Panc1 (cell line): Measurements from ENCODE around the gene ATP8B2. TPM values are rescaled to one million over a fixed set of nuclear protein-coding genes. Genes with fewer than 3 reads are reported as not detected.
"Not testable (repeated sequence)": the region's sequence is repeated elsewhere in the genome, so short reads cannot be mapped to it uniquely, and the experiment has no call there.

Experiments used
- ATAC-seq: fragments of 200-7000 bp; cut with Tn5 transposase; 2 replicates; pipeline ENCODE4 v1.9.1; 2020; ENCODE audit warnings: mild to moderate bottlenecking, moderate library complexity
- BruUV-seq: library from RNA; stranded (reverse); fragments of 400-500 nt; replicated peaks from 2 replicates; lab custom pipeline; 2021; lab: Mats Ljungman, UMichigan
- CTCF ChIA-PET: fragments of 300-600 bp; sonication (Branson Sonifier 250); formaldehyde crosslinking; loops from one replicate; lab custom pipeline; 2022; ENCODE audit warnings: antibody characterized with exemption; lab: Charles Lee
- POLR2A ChIA-PET: fragments of 300-600 bp; sonication (Branson Sonifier 250); formaldehyde crosslinking; loops from one replicate; lab custom pipeline; 2022; ENCODE audit warnings: antibody characterized with exemption; lab: Charles Lee
- DNase-seq: peaks from one replicate; pipeline ENCODE4 v3.0.0-alpha.2; 2010; ENCODE audit warnings: low read depth, low spot score
- H3K27ac ChIP-seq: 2 replicates; pipeline ENCODE4 v1.5.1; 2011; ENCODE audit warnings: mild to moderate bottlenecking, low read length, inconsistent platforms
- H3K27me3 ChIP-seq: fragments of 200-500 bp; sonication (Bioruptor generic); 2 replicates; pipeline ENCODE4 v1.6.0; 2014; ENCODE audit warnings: low read length, inconsistent platforms; ENCODE audit not compliant: control insufficient read depth, insufficient read depth
- H3K36me3 ChIP-seq: fragments of 200-500 bp; sonication (Bioruptor generic); 2 replicates; pipeline ENCODE4 v1.5.1; 2014; ENCODE audit warnings: inconsistent platforms, mild to moderate bottlenecking, low read length, moderate library complexity; ENCODE audit not compliant: control insufficient read depth, insufficient read depth
- H3K4me1 ChIP-seq: 2 replicates; pipeline ENCODE4 v1.5.1; 2011; ENCODE audit warnings: inconsistent platforms, mild to moderate bottlenecking, low read length, moderate library complexity; ENCODE audit not compliant: control insufficient read depth, insufficient read depth
- H3K4me3 ChIP-seq, 2 experiments: 2 replicates each; pipeline ENCODE4 v1.5.1; 2011 to 2012; ENCODE audit warnings: low read depth in 2 of 2, low read length in 2 of 2, mild to moderate bottlenecking in 2 of 2, inconsistent platforms in 1 of 2, moderate library complexity in 1 of 2
- H3K9me3 ChIP-seq: fragments of 200-500 bp; sonication (Bioruptor generic); 2 replicates; pipeline ENCODE4 v1.5.1; 2014; ENCODE audit warnings: low read depth, mild to moderate bottlenecking, inconsistent platforms, low read length, moderate library complexity; ENCODE audit not compliant: control insufficient read depth, insufficient read depth
- CTCF ChIP-seq: fragments of 450-650 bp; IDR thresholded peaks from 2 replicates; pipeline ENCODE4 v1.5.1; 2017; ENCODE audit warnings: mild to moderate bottlenecking
- POLR2AphosphoS5 ChIP-seq: IDR thresholded peaks from 2 replicates; pipeline ENCODE4 v1.6.1; 2012; ENCODE audit warnings: mild to moderate bottlenecking, low read depth, low read length, moderate library complexity
- REST ChIP-seq, 2 experiments: IDR thresholded peaks; 2 replicates each; pipeline ENCODE4 v1.6.1; 2011 to 2012; ENCODE audit warnings: low read depth in 2 of 2, control low read depth in 1 of 2, low read length in 1 of 2, mild to moderate bottlenecking in 1 of 2, moderate library complexity in 1 of 2; ENCODE audit not compliant: insufficient read depth in 1 of 2
- SIN3A ChIP-seq: IDR thresholded peaks from 2 replicates; pipeline ENCODE4 v1.6.1; 2012; ENCODE audit warnings: low read depth, mild to moderate bottlenecking, low read length, moderate library complexity, borderline replicate concordance; ENCODE audit not compliant: insufficient read depth
- TCF7L2 ChIP-seq: IDR thresholded peaks from 2 replicates; pipeline ENCODE4 v1.6.1; 2011; ENCODE audit warnings: mild to moderate bottlenecking, low read depth, low read length, inconsistent platforms
- in situ Hi-C: cut with HindIII; loops from 2 replicates; pipeline ENCODE4 v1.10.0; 2016; ENCODE audit warnings: low sequenced_read_pairs, low pct_unique_long_range_greater_than_20kb
- intact Hi-C: fragments of 100-400 bp; cut with micrococcal nuclease; formaldehyde crosslinking; loops from one replicate; pipeline ENCODE4 v1.10.0; 2022; ENCODE audit not compliant: unreplicated experiment
- total RNA-seq: library from RNA; stranded (reverse); gene quantifications from one replicate; pipeline ENCODE4 v1.2.1, GENCODE V29; 2021; ENCODE audit not compliant: unreplicated experiment

The ATP8B2 gene
- total RNA-seq, 1 experiment from 2014 or later, result 14.7 TPM

GRCh38 chr1:154313066-154313356 lies 12.3 kb upstream of the ATP8B2 start:
- Histone ChIP-seq H3K27me3 (no peaks in the 10 kb centered on the region), H3K4me1 (no peaks in the 10 kb centered on the region), H3K27ac (no peak overlapping the region), H3K36me3 (no peaks in the 10 kb centered on the region), H3K9me3 (no peaks in the 10 kb centered on the region; the same call in 1 of the 2 replicates), H3K4me3 (no peak overlapping the region)
- intact Hi-C loops, result no loop called here
- TF ChIP-seq REST (IDR thresholded peaks at IDR 0.05; ENCODE audit: insufficient read depth in 1 of 2, low read depth in 2 of 2, low read length in 1 of 2) (no peak), POLR2AphosphoS5 (no peak), TCF7L2 (no peak), CTCF (no peak), SIN3A (no peak)
- ATAC-seq (no peak), DNase-seq (no peak)
- no TSS peak for BruUV-seq
- ChIA-PET CTCF (no interaction called here), POLR2A (no interaction called here)
- in situ Hi-C loops, result no loop called here

GRCh38 chr1:154314226-154314625 lies 11.1 kb upstream of the ATP8B2 start:
- H3K36me3 ChIP-seq, in situ Hi-C loops, DNase-seq, H3K4me1 ChIP-seq, intact Hi-C loops, H3K9me3 ChIP-seq, BruUV-seq, H3K4me3 ChIP-seq, H3K27me3 ChIP-seq, CTCF ChIA-PET, ATAC-seq, H3K27ac ChIP-seq: not testable (repeated sequence)
- POLR2A ChIA-PET, result interaction anchor here (0.6 kb wide), 1 partner anchor 248 kb away, joined by 3 read pairs; no protein-coding TSS in a partner anchor

- H3K36me3 ChIP-seq, result no peaks in the 10 kb centered on the region
- intact Hi-C loops (no loop called here), in situ Hi-C loops (no loop called here)
- no peaks in the 10 kb centered on the region; the same call in 1 of the 2 replicates for H3K9me3 ChIP-seq
- no peak overlapping the region for H3K4me3 ChIP-seq
- ATAC-seq (no peak), DNase-seq (no peak)
- TF ChIP-seq REST (IDR thresholded peaks at IDR 0.05; ENCODE audit: insufficient read depth in 1 of 2, low read depth in 2 of 2, low read length in 1 of 2), result no peak
- no peak for TF ChIP-seq CTCF
- TF ChIP-seq SIN3A, result no peak
- TF ChIP-seq POLR2AphosphoS5, result no peak
- no peak for TF ChIP-seq TCF7L2
- POLR2A ChIA-PET, result no interaction called here
- no TSS peak for BruUV-seq
- no peaks in the 10 kb centered on the region for H3K27me3 ChIP-seq
- H3K4me1 ChIP-seq, result no peaks in the 10 kb centered on the region
- CTCF ChIA-PET, result no interaction called here
- no peak overlapping the region for H3K27ac ChIP-seq
Observed at GRCh38 chr1:154316704-154317103, 8.6 kb upstream of the ATP8B2 start.
